NCI-H128 (cell line): ENCODE measurements around the gene SLC25A12.
"Not testable (repeated sequence)": the region's sequence is repeated elsewhere in the genome, so short reads cannot be mapped to it uniquely, and the experiment has no call there.

Experiments
- DNase-seq: peaks from one replicate; lab custom pipeline; 2025; ENCODE audit not compliant: unreplicated experiment; lab: John Stamatoyannopoulos, UW

The SLC25A12 gene

GRCh38 chr2:171830039-171830438, 64.0 kb downstream of the SLC25A12 start:
- no peak for DNase-seq

GRCh38 chr2:171824086-171824485, 70.0 kb downstream of the SLC25A12 start:
- DNase-seq, result no peak

GRCh38 chr2:171822525-171823322, 71.3 kb downstream of the SLC25A12 start:
- DNase-seq, result no peak

GRCh38 chr2:171819453-171819852, 74.6 kb downstream of the SLC25A12 start:
- DNase-seq, result no peak

GRCh38 chr2:171814883-171815282, 79.2 kb downstream of the SLC25A12 start:
- DNase-seq, result no peak

GRCh38 chr2:171814174-171814573, 79.9 kb downstream of the SLC25A12 start:
- DNase-seq, result no peak

GRCh38 chr2:171813729-171814128, 80.3 kb downstream of the SLC25A12 start:
- no peak for DNase-seq

GRCh38 chr2:171813126-171813525, 80.9 kb downstream of the SLC25A12 start:
- no peak for DNase-seq

- no peak for DNase-seq
Observed at GRCh38 chr2:171811245-171811628, 82.8 kb downstream of the SLC25A12 start.

- no peak for DNase-seq
Observed at GRCh38 chr2:171810422-171811244, 83.4 kb downstream of the SLC25A12 start.

GRCh38 chr2:171808885-171809284, 85.2 kb downstream of the SLC25A12 start:
- not testable (repeated sequence) for DNase-seq

- no peak for DNase-seq
Observed at GRCh38 chr2:171807831-171808393, 86.1 kb downstream of the SLC25A12 start.

GRCh38 chr2:171807119-171807518, 86.9 kb downstream of the SLC25A12 start:
- DNase-seq, result no peak

- no peak for DNase-seq
Observed at GRCh38 chr2:171804456-171804855, 89.6 kb downstream of the SLC25A12 start.

- DNase-seq, result no peak
Observed at GRCh38 chr2:171803757-171804156, 90.3 kb downstream of the SLC25A12 start.

- DNase-seq, result no peak
Observed at GRCh38 chr2:171800639-171801038, 93.4 kb downstream of the SLC25A12 start.

GRCh38 chr2:171798156-171798820, 95.8 kb downstream of the SLC25A12 start:
- DNase-seq, result no peak

- no peak for DNase-seq
Observed at GRCh38 chr2:171794918-171795317, 99.1 kb downstream of the SLC25A12 start.

GRCh38 chr2:171793691-171794678, 100.1 kb downstream of the SLC25A12 start:
- no peak for DNase-seq
